Stimulated activated CD8-positive, alpha-beta memory T cell treated with anti-CD3 and anti-CD28 coated beads, Interleukin-12 subunit alpha, Interleukin-12 subunit beta, amount 100 ng/mL, for 24 hours (primary cell): ENCODE measurements around the gene LIMD2.

Experiments used
- DNase-seq: peaks from one replicate; pipeline ENCODE4 v3.0.0-alpha.2; 2020; ENCODE audit errors: extremely low read depth

The LIMD2 gene

DNA sequence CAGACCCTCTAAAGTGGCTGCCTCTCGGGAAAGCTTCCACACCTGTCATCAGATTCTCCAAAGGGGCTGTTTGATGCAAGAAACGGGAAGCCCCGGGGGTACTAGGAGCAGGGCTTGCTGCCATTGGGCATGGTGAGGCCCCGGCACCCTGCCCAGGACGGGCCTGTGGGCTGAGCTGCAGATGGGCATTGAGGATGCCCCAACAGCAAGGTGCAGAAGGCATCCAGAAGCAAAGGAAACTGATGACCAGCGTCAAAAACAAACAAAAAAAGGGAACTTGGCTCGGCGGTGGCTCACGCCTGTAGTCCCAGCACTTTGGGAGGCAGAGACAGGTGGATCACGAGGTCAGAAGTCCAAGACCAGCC, 1.5 kb upstream of the LIMD2 start:
- DNase-seq = no peak

DNA sequence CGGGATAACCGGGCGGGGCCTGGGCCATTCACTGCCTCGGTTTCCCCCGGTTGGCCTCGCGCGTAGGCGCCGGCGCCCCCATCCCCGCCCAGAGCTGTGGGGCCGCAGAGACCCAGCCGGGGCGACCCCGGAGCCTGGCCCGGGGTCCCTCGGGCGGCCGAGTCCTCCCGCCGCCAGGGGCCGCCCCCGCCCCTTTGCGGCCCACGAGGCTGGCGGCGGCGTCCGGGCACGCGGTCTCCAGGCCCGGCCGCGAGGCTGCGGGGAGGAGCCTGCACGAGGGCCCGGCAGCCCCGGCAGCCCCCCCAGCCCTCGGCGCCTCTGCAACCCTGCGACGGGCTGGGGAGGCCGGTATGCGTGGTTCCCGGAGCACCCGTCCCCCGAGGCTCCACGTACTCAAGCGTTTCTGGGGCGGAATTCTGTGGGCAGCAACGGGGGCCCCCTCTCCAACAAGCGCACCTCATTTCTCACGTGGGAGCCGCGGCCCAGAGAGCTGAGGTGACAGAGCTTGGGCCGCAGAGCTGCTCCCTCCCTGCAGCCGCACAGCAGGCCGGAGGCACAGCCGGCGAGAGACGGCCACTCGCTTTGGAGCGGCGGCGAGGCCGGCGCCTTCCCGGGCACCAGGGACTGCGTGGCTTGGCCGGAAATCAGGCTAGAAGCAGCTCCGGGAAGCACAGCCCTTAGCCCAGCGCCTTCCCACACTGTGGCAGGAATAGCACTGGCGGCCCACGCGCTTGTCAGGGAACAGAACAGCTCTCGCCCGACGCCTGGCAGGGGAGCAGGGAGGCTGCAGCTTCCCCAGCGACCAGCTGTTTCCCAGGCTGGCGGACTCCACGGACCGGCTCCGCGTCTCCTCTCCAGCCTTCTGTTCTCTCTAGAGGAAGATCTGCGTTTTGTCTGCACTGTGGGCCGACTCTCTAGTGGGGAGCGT, 867 bp upstream of the LIMD2 start:
- DNase-seq = peak; percentile 25

DNA sequence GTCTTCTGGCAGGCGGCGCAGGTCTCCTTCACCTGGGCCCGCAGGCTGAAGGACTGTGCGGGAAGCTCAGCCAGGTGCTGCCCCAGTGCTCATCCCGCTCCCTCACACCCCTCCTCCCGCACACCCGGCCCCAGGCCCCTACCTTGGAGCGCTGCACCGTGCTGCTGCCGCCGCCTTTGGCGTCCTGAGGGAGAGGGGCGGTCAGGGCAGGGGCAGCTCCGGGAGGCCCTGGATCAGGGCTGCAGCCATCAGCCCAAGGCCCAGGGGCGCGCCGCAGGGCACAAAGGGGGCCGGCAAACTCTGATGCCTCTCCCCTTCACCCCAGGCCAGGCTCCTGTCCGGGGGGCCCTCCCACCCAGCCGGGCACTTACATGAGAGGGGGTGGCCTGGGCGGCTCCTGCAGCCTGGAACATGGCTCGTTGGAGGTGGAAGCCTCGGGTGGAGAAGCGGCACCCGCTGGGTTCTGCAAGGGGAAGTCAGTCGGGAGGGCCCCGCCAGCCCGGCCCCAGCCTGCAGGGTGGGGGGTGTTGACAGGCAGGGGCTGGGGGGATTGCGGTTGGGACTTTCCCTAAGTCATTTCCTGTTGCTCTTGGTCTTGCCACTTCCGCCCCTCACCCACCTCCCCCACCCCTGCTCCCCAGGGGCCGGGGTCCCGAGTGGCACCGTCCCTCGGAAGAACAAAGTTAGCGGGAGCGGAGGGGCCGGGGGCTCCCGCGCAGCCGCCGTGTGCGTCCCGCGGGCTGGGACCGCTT, 863 bp downstream of the LIMD2 start:
- DNase-seq = peak; percentile 67

DNA sequence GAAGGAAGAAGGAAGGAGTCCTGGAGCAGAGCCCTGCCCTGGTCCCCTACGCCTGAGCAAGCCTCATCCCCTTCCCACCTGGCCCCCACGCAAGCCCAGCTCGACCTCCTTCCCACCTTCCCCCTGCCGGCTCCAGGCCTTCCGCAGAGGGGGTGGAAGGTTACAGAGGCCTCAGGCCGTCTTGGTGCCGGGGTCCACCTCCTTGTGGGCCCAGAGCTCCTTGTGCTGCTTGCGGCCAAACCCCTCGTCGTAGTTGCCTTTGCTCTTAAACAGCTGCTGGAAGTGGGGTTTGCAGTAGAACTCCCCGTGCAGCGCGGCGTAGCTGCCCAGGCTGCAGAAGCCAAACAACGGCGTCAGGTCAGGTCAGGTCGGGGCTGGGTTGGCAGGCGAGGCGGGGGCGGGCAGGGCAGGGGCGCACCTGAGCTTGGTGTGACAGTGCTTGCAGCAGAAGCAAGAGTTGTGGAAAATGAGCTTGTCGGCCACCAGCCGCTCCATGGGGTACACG, 1.5 kb downstream of the LIMD2 start:
- no peak for DNase-seq

DNA sequence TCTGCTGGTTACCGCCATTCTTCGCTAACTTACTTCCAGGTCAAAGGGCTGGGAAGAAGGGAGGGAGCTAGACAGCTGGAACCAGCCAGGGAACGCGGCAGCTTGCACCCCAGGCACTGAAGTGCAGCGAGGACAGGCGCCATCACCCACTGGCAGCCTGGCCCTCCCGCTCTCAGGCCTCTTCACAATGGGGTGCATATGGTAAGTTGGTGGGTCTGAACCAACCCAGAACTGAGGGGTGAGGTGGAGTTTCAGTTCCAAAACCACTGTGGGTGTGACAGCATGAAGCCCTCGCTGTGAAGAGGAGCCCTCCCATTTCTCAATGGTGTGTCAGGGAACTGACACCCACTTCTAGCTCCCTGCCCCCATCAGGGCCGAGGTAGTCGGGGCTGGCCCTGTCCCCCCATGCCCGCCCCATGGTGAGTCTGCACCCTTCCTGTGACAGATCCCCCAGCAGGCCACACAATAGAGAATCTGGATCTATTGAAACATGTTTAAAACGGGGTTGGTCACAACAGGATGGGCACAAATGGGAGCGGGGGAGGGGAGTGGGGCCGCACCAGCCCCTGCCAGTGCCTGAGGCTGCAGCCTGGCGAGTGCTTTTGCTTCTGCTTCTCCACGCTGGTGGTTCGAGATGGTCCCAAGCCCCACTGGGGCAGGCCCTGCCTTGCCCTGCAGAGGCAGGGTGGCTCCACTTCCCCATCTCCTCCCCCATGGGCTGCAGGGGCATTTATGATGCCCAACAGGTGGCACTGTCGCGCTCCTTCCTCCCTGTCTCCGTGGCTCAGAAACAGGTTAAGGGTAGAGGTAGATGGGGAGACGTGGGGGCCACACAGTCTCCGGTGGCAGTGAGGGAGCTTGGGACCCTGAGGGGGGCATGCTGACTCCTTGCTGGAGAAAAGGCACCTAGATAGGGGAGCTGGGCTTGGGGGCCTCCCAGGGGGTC, 2.3 kb downstream of the LIMD2 start:
- DNase-seq = peak; percentile 39

DNA sequence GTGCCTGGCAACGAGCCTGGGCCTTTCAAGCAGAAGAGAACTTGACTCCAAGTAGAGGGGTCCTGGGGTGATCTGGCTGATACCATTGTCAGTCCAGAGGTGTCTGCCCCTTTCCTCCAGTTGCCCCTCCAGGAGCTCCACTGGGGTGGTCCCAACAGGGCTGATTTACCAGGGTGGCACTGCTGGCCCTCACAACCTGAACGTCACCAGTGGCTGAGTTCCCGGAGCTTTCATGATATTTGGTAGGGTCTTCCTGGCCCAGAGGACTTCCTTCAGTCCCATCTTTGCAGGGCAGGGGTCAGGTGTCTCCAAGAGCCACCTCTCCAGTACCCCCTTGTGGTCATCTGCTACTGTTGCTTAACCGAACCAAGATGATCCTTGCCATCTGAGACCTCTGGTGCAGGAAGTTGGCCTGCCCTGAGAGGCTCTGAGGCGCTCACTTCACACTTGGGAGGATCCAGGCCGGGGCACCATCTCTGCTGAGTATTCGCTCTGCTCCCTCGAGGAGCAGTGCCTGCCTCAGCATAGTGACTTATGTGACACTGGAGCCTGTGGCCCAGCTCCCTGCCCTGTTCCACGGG, 3.5 kb downstream of the LIMD2 start:
- no peak for DNase-seq

DNA sequence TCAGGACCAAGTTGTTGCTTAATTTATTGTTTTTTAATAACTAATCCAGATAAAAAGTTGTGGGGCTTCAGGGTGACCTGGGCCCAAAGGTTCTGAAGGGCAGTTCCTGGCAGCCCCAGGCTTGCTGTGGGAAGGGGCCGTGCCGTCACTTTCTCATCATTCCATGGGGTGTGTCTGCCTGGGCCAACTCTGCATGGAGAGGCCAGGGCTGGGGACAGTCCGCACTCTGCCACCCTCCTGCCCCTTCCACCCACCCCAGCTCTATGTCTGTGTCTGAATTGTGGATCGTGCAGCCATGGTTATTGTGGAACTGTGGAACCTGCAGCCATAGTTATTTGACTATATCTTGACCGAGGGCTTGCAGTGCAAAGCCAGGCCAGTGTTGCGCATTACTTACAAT, 4.0 kb downstream of the LIMD2 start:
- no peak for DNase-seq

DNA sequence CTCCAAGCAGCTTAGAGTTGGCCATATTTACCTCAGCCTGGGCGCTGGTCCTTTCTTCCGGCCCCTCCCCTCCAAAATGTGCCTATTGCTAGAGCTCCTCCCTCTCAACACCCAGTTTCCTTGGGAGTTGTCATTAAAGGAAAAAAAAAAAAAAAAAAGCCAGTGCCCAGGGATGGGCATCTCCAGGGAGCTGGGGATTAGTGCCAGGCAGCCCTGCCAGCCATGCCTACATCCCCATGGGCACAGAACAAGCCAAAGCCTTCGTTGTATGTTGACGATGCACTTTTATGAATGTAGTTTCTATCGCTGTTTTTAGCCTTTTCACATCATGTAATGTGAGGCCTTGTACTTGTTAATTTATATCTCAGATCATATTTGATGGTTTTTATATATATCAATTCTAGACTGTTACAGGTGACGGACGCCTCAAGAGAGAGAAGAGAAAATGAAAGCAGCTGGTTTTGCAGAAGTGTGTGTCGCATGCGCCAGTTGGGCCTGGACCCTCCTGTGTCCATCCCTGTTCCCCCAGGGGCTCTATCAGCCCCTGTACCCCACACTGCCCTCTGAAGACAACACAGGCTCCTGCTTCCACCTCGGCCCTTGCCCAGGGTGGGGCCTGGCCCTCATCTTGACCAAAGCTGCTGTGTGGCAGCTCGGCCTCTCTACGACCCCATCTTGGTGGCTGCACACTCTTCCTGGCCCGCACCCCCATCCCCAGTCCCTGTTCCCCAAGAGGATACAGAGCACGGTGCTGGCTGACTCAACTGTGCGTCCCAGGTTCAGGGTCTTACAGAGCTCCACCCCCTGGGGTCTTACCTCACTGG, 4.8 kb downstream of the LIMD2 start:
- no peak for DNase-seq

DNA sequence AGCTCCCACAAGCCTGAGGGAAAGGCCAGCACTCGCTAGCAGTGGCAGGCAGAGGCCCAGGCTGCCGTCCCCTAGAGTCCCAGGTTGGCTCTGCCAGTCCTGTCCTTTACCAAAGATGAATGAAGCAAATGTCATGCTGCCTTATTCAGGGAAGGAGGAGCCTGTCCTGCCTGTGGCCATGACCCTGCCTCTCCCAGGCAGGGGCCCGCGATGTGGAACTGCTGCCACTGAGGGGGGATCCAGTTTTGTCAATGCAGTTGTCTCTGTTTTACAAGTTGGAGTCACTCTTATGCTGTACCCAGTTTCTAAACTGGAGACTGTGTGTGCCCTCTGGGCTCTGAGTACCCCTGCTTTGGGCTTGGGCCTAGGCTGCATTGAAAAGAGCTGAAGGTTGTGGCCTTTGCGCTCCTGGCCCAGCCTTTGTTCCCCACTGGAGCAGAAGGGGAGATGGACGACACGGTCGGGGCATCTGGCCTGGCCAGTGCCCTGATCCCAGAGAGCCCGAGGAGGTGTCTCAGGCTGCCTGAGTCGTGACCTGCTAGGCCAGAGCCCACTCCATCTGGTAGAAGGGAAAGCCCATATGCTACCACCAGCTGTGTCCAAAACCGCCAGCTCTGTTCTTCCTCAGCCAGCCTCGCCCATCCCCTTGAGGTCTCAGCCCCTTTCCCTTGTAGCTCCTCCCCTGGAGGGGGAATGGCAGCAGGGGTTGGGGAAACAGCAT, 5.5 kb downstream of the LIMD2 start:
- no peak for DNase-seq

DNA sequence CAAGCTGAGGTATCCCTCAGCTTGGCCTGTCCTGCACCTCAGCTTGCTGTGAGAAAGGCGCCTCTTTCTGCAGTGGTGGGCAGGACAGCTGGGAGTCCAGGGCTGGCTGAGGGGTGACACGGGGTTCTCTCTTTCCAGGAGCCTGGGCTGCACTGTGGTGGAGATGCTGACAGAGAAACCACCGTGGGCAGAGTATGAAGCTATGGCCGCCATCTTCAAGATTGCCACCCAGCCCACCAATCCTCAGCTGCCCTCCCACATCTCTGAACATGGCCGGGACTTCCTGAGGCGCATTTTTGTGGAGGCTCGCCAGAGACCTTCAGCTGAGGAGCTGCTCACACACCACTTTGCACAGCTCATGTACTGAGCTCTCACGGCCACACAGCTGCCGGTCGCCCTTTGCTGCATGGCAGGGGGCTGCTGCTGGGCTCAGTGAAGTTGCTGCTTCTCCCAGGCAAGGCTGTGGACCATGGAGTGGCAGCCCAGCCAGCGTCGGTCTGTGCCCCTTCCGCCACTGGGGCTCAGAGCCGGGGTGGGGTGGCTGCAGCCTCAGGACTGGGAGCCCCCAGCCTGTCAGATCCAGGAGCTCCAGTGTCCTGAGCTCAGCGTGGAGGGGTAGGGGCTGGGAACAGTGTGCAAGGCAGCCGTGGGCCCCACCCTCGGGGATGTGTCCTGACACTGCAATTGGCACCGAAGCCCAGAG, 6.4 kb downstream of the LIMD2 start:
- no peak for DNase-seq

DNA sequence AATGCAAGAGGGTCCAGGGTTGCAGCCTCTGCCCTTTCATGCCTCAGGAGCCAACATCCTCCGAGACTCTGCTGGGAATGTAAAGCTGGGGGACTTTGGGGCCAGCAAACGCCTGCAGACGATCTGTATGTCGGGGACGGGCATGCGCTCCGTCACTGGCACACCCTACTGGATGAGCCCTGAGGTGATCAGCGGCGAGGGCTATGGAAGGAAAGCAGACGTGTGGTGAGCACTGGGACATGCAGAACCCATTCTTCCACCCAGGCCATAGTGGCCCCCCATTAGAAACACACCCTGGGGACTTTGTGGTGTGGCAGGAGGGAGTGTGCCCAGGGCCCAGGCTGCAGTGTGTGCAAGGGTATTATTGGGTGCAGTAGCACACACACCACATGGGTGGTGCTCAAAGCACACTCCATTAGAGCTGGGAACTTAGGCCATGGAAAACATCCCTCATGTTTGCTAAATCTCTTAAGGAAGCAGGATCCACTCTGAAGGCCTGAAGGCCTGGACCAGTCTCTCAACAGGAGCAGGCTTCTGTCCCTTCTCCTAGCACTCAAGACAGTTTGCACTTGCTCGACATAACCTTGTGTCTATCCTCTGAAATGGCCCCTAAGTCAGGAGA, 7.6 kb downstream of the LIMD2 start:
- DNase-seq = no peak

DNA sequence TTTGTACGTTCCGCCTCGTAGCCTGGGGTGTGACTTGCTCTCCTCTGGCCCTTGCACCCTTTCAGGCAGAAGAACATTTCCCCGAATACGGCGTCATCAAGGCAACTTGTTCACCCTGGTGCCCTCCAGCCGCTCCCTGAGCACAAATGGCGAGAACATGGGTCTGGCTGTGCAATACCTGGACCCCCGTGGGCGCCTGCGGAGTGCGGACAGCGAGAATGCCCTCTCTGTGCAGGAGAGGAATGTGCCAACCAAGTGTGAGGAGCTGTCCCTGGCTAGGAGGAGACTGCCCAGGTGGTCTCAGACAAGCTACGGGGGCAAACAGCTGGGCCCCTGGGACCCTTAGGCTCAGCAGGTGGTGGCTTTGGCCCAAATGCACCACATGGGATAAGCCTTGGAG, 10.4 kb downstream of the LIMD2 start:
- no peak for DNase-seq

DNA sequence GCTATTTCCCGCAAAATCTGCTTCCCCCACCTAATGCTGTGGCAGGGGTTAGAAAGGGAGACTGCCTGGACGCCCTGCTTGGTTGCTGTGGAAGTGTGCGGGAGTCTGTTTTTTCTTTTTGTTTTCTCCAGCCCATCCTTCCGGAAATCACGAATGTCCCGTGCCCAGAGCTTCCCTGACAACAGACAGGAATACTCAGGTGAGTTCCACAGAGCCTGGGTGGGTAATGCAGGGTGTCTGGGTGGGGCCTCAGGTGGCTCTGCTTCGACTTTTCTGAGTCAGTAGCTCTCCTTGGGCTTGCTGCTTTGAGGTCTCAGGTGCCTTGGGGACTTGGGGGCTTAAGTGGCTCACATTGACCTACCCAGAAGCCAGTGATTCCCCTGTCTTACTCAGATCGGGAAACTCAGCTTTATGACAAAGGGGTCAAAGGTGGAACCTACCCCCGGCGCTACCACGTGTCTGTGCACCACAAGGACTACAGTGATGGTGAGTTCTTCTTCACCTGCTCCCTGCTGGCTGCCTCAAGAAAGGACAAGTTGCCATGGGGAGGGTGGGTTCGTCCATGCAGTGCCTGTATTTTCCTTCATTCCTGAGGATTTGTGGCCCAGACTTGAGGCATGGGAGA, 11.4 kb downstream of the LIMD2 start:
- no peak for DNase-seq

DNA sequence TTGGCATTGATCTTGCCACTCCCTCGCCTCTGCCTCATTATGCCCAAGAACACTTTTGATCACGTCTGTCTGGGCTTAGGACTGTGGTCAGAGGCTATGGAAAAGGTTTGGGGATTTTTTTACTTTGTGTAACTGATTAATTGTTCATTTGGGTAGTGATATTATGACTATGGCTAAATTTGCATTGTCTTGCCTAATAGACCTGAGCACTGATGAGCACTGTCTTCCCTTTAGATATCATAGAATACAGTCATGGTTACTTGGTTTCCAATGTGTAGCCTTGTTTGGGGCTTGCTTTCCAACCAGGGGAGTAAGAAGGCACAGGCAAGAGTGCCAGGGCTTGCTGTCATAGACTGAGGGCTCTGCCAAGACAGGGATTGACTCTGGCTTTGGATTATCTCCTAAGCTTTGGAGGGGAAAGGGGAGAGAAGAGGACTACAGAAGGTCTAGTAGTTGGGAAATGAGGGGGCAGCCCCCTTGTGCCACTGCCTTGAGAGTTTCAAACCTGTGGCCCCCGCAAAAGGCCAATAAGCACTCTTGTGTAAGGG, 13.7 kb downstream of the LIMD2 start:
- no peak for DNase-seq

DNA sequence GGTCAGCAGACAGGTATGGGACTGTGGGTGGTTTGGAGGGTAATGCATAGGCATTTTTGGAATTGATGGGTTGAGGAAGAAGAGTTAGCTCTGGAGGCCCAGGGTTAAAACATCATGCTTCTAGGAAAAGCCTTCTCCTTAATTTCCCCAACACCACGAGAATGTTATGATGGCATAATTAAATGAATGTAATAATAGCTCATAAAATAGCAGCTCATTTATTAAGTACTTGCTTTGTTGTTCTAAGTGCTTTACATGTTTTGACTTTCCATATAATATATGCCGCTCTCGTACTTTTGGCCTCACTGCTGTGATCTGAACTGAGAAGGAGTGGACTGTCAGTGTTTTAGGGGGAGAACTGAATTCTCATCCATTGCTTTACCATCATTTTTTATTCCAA, 14.3 kb downstream of the LIMD2 start:
- no peak for DNase-seq

DNA sequence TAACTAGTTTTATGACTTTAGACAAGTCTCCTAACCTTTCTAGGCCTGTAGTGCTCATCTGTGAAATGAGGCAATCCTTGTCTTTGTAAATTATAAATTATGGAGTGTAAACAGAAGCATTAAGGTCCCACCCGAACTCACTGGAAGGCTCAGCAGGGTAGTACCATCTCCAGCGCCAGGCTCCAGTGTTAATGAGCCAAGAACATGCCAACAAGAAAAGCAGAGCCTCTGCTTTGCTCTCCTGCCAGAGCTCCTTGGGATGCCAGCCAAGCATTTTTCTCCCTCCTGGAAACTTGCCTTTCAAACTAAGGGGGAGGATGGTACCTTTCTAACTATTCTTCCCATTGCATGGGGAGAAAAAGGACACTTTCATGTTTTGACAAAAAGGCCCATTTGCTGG, 14.9 kb downstream of the LIMD2 start:
- no peak for DNase-seq

DNA sequence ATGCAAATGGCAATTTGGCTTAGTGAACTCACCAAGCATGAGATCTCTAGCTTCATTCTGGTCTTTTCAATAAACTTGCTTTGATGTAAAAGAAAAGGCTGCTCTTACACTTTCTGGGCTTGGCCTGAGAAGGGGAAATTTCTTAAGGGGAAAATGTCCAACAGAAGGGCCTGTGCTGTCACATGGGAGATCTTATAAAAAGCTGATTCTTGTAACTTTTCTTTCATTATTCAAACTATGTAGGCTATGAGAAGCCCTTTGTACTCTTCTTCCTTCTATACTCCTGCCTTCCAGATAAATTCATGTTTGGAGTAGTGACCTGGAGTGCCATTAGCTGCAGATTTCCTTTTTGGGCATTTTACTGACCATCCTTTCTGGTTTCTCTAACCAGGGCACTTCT, 16.9 kb downstream of the LIMD2 start:
- DNase-seq = no peak

DNA sequence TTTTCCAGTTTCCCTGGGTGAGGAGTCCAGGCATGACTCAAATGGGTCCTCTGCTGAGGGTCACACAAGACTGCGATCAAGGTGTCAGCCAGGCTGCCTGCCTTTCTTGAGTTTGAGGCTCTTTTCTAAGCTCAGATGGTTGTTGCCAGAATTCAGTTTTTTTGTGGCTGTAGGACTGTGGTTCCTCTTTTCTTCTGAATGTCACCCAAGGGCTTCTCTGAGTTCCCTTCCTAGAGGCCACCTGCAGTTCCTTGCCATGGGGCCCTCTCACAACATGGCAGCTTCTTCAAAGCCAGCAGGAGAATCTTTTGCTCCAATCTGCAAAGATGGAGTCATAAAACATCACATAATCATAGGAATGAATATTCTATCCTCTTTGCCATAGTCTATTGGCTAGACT, 17.5 kb downstream of the LIMD2 start:
- DNase-seq = no peak
